ENCODE data around the gene PARP12. TPM values are rescaled to one million over a fixed set of nuclear protein-coding genes. Genes with fewer than 3 reads are reported as not detected.

Gene PARP12
- polyA plus RNA-seq, 3 donors, result 13.3 to 22.2 (median 17.0) TPM

GRCh38 chr7:140036224-140036962 lies 26.4 kb downstream of the PARP12 start:
- no peak for DNase-seq

- DNase-seq, result no peak
Measured at GRCh38 chr7:140035400-140036223, 27.1 kb downstream of the PARP12 start.

GRCh38 chr7:140034421-140034820 lies 28.3 kb downstream of the PARP12 start:
- no peak for DNase-seq

- no peak for DNase-seq
Measured at GRCh38 chr7:140033779-140034363, 28.9 kb downstream of the PARP12 start.

- DNase-seq, result no peak
Measured at GRCh38 chr7:140033036-140033435, 29.7 kb downstream of the PARP12 start.

- no peak for DNase-seq
Measured at GRCh38 chr7:140031364-140031763, 31.4 kb downstream of the PARP12 start.

- no peak for DNase-seq
Measured at GRCh38 chr7:140029072-140029471, 33.7 kb downstream of the PARP12 start.

- DNase-seq, result no peak
Measured at GRCh38 chr7:140028311-140028710, 34.4 kb downstream of the PARP12 start.

- DNase-seq, result no peak
Measured at GRCh38 chr7:140027858-140028257, 34.9 kb downstream of the PARP12 start.

GRCh38 chr7:140026935-140027334 lies 35.8 kb downstream of the PARP12 start:
- DNase-seq, result no peak

GRCh38 chr7:140025814-140026433 lies 36.8 kb downstream of the PARP12 start:
- no peak for DNase-seq

- no peak for DNase-seq
Measured at GRCh38 chr7:140025241-140025640, 37.5 kb downstream of the PARP12 start.

- DNase-seq, result no peak
Measured at GRCh38 chr7:140024585-140024984, 38.2 kb downstream of the PARP12 start.

- no peak for DNase-seq
Measured at GRCh38 chr7:140023728-140024127, 39.0 kb downstream of the PARP12 start.

- no peak for DNase-seq
Measured at GRCh38 chr7:140022582-140023211, 40.1 kb downstream of the PARP12 start.

- DNase-seq, result no peak
Measured at GRCh38 chr7:140021603-140022002, 41.1 kb downstream of the PARP12 start.

GRCh38 chr7:140019606-140020005 lies 43.1 kb downstream of the PARP12 start:
- DNase-seq, result no peak

- no peak for DNase-seq
Measured at GRCh38 chr7:140019172-140019571, 43.6 kb downstream of the PARP12 start.

- DNase-seq, result no peak
Measured at GRCh38 chr7:140018125-140019043, 44.4 kb downstream of the PARP12 start.

- no peak for DNase-seq
Measured at GRCh38 chr7:140017543-140017942, 45.2 kb downstream of the PARP12 start.

GRCh38 chr7:140017034-140017433 lies 45.7 kb downstream of the PARP12 start:
- no peak for DNase-seq

Data from renal pelvis (tissue), 4 donors.